H1 (cell line): ENCODE results near the gene TOR1A. TPM values are rescaled to one million over a fixed set of nuclear protein-coding genes. Genes with fewer than 3 reads are reported as not detected.

Experiments used
- CTCF ChIA-PET: fragments of 300-600 bp; sonication (Branson Sonifier 250); formaldehyde crosslinking; loops from one replicate; lab custom pipeline; 2021; ENCODE audit not compliant: partially characterized antibody; lab: Charles Lee
- POLR2A ChIA-PET: fragments of 300-600 bp; sonication (Branson Sonifier 250); formaldehyde crosslinking; loops from one replicate; lab custom pipeline; 2021; ENCODE audit warnings: inconsistent platforms; ENCODE audit not compliant: partially characterized antibody; lab: Charles Lee
- DNase-seq, 2 experiments: peaks; one replicate each; pipeline versions ENCODE4 v3.0.0 to v3.0.0-alpha.2; 2010 to 2022; ENCODE audit warnings: low spot score in 2 of 2, low read depth in 1 of 2, mixed read lengths in 1 of 2
- FAIRE-seq: peaks from 2 replicates; lab custom pipeline; 2011; peaks lifted over from hg19 to GRCh38; lab: Jason Lieb, UNC
- H2AFZ ChIP-seq: 2 replicates; pipeline ENCODE4 v1.8.1; 2012; ENCODE audit warnings: low read length, inconsistent platforms
- H2AK5ac ChIP-seq: 2 replicates; pipeline ENCODE4 v1.6.1; 2013; ENCODE audit warnings: low read depth, low read length
- H2BK120ac ChIP-seq: replicated peaks from 2 replicates; pipeline ENCODE3; 2013; ENCODE audit warnings: low read depth, low read length, inconsistent platforms
- H2BK12ac ChIP-seq: 2 replicates; pipeline ENCODE4 v1.6.1; 2013; ENCODE audit warnings: low read depth, low read length
- H2BK15ac ChIP-seq: 2 replicates; pipeline ENCODE4 v1.6.1; 2013; ENCODE audit warnings: low read length
- H2BK20ac ChIP-seq: 2 replicates; pipeline ENCODE4 v1.6.1; 2013; ENCODE audit warnings: low read length
- H2BK5ac ChIP-seq: 2 replicates; pipeline ENCODE4 v1.6.1; 2013; ENCODE audit warnings: low read depth, low read length
- H3K14ac ChIP-seq: 2 replicates; pipeline ENCODE4 v1.6.1; 2013; ENCODE audit warnings: inconsistent platforms; ENCODE audit not compliant: insufficient read length
- H3K18ac ChIP-seq: 2 replicates; pipeline ENCODE4 v1.6.1; 2013; ENCODE audit warnings: low read length; ENCODE audit errors: extremely low read depth
- H3K23ac ChIP-seq: 2 replicates; pipeline ENCODE4 v1.6.1; 2013; ENCODE audit warnings: inconsistent platforms; ENCODE audit not compliant: insufficient read length
- H3K23me2 ChIP-seq: 2 replicates; pipeline ENCODE4 v1.6.1; 2013; ENCODE audit warnings: low read depth, low read length
- H3K27ac ChIP-seq: 2 replicates; pipeline ENCODE4 v1.6.1; 2011; ENCODE audit warnings: low read depth, low read length, inconsistent platforms
- H3K27me3 ChIP-seq, 4 experiments: replicated peaks in 1 of 4; 1 replicate in 1 of 4; 2 replicates in 3 of 4; pipeline versions ENCODE4 v1.6.1 to v1.8.1; 2011 to 2013; ENCODE audit warnings: low read length in 3 of 4, mild to moderate bottlenecking in 3 of 4, inconsistent platforms in 2 of 4, mixed read lengths in 2 of 4, moderate library complexity in 1 of 4; ENCODE audit not compliant: control insufficient read depth in 3 of 4, insufficient read depth in 3 of 4; ENCODE audit errors: extremely low read depth in 1 of 4
- H3K36me3 ChIP-seq, 4 experiments: 2 replicates each; pipeline versions ENCODE4 v1.6.1 to v1.8.1; 2011 to 2013; ENCODE audit warnings: mild to moderate bottlenecking in 4 of 4, low read length in 3 of 4, moderate library complexity in 2 of 4, control low read depth in 1 of 4, inconsistent platforms in 1 of 4; ENCODE audit not compliant: insufficient read depth in 4 of 4, control insufficient read depth in 2 of 4
- H3K4ac ChIP-seq: replicated peaks from 2 replicates; pipeline ENCODE3; 2013; ENCODE audit warnings: low read length, low read depth, mixed read lengths, inconsistent platforms; ENCODE audit not compliant: insufficient read length
- H3K4me1 ChIP-seq, 4 experiments: replicated peaks in 1 of 4; 1 replicate in 1 of 4; 2 replicates in 3 of 4; pipeline versions ENCODE4 v1.6.1 to v1.8.1; 2011 to 2013; ENCODE audit warnings: low read length in 3 of 4, inconsistent platforms in 2 of 4, mixed read lengths in 1 of 4; ENCODE audit not compliant: insufficient read depth in 4 of 4, control insufficient read depth in 3 of 4
- H3K4me2 ChIP-seq, 2 experiments: 2 replicates each; pipeline versions ENCODE4 v1.6.1 to v1.8.1; 2011 to 2013; ENCODE audit warnings: low read depth in 2 of 2, low read length in 2 of 2, control low read depth in 1 of 2, inconsistent platforms in 1 of 2, mild to moderate bottlenecking in 1 of 2; ENCODE audit not compliant: insufficient read depth in 1 of 2
- H3K4me3 ChIP-seq, 4 experiments: fragments of 200-600, 300-600 bp in 1 of 4; sonication (generic), shearing (Covaris generic), sonication (Bioruptor Twin) in 1 of 4; 2 replicates each; pipeline versions ENCODE4 v1.5.1 to v1.8.1; 2011 to 2016; ENCODE audit warnings: low read length in 4 of 4, low read depth in 3 of 4, control low read depth in 2 of 4, inconsistent platforms in 2 of 4, mild to moderate bottlenecking in 2 of 4, mixed read lengths in 1 of 4, moderate library complexity in 1 of 4; ENCODE audit not compliant: insufficient read depth in 2 of 4; ENCODE audit errors: extremely low read depth in 1 of 4
- H3K56ac ChIP-seq: replicated peaks from 2 replicates; pipeline ENCODE3; 2013; ENCODE audit warnings: low read depth, mild to moderate bottlenecking, mixed read lengths, low read length, inconsistent platforms; ENCODE audit not compliant: insufficient read length
- H3K79me1 ChIP-seq: 2 replicates; pipeline ENCODE4 v1.6.1; 2013; ENCODE audit warnings: low read depth, low read length, control low read depth
- H3K79me2 ChIP-seq, 2 experiments: 2 replicates each; pipeline versions ENCODE4 v1.6.1 to v1.8.1; 2012 to 2013; ENCODE audit warnings: low read length in 2 of 2, mild to moderate bottlenecking in 2 of 2, inconsistent platforms in 1 of 2; ENCODE audit not compliant: insufficient read depth in 2 of 2, control insufficient read depth in 1 of 2
- H3K9ac ChIP-seq, 4 experiments: replicated peaks in 1 of 4; 1 replicate in 1 of 4; 2 replicates in 3 of 4; pipeline versions ENCODE4 v1.6.1 to v1.8.1; 2011 to 2013; ENCODE audit warnings: low read depth in 3 of 4, low read length in 3 of 4, control low read depth in 2 of 4, mild to moderate bottlenecking in 2 of 4, moderate library complexity in 2 of 4, inconsistent platforms in 1 of 4; ENCODE audit errors: extremely low read depth in 1 of 4
- H3K9me3 ChIP-seq, 2 experiments: 2 replicates each; pipeline versions ENCODE4 v1.6.1 to v1.8.1; 2012 to 2013; ENCODE audit warnings: mild to moderate bottlenecking in 2 of 2, moderate library complexity in 2 of 2, control low read depth in 1 of 2, inconsistent platforms in 1 of 2, low read depth in 1 of 2, low read length in 1 of 2, mixed read lengths in 1 of 2; ENCODE audit not compliant: insufficient read depth in 2 of 2
- H4K20me1 ChIP-seq, 2 experiments: replicated peaks in 1 of 2; 2 replicates each; pipeline versions ENCODE3 to v1.8.1; 2011 to 2013; ENCODE audit warnings: inconsistent platforms in 2 of 2, low read length in 2 of 2, mild to moderate bottlenecking in 1 of 2; ENCODE audit not compliant: insufficient read depth in 2 of 2, control insufficient read depth in 1 of 2
- H4K5ac ChIP-seq: 2 replicates; pipeline ENCODE4 v1.6.1; 2013; ENCODE audit warnings: low read length, low read depth, mixed read lengths, inconsistent platforms; ENCODE audit not compliant: insufficient read length
- H4K8ac ChIP-seq: 2 replicates; pipeline ENCODE4 v1.8.0; 2013; ENCODE audit warnings: mild to moderate bottlenecking, moderate library complexity, low read length, inconsistent platforms; ENCODE audit not compliant: insufficient read depth; ENCODE audit errors: extremely low read depth
- H4K91ac ChIP-seq: replicated peaks from 2 replicates; pipeline ENCODE3; 2013; ENCODE audit warnings: low read length, mixed read lengths, inconsistent platforms; ENCODE audit not compliant: insufficient read length
- ASH2L ChIP-seq: fragments of 200-600, 300-600 bp; sonication (generic); IDR thresholded peaks from one replicate; pipeline ENCODE4 v1.7.1; 2017; ENCODE audit warnings: low read length
- CEBPB ChIP-seq: IDR thresholded peaks from 2 replicates; pipeline ENCODE4 v1.6.1; 2012; ENCODE audit warnings: low read depth, low read length
- CTBP2 ChIP-seq: IDR thresholded peaks from 2 replicates; pipeline ENCODE4 v1.7.0; 2011; ENCODE audit warnings: borderline replicate concordance, mild to moderate bottlenecking, moderate library complexity, mixed read lengths, low read length; ENCODE audit not compliant: insufficient read depth, insufficient read length
- EP300 ChIP-seq, 2 experiments: IDR thresholded peaks; 1 replicate in 1 of 2; 2 replicates in 1 of 2; pipeline ENCODE4 v1.6.1; 2011 to 2012; ENCODE audit warnings: low read depth in 2 of 2, low read length in 2 of 2, mild to moderate bottlenecking in 2 of 2, borderline replicate concordance in 1 of 2, inconsistent platforms in 1 of 2, moderate library complexity in 1 of 2
- FOSL1 ChIP-seq: IDR thresholded peaks from 2 replicates; pipeline ENCODE4 v1.6.1; 2011; ENCODE audit warnings: mild to moderate bottlenecking, low read depth, low read length, moderate library complexity; ENCODE audit not compliant: insufficient read depth
- POLR2A ChIP-seq, 2 experiments: IDR thresholded peaks; 1 replicate in 1 of 2; 2 replicates in 1 of 2; pipeline ENCODE4 v1.6.1; 2011; ENCODE audit warnings: low read depth in 2 of 2, low read length in 2 of 2, mild to moderate bottlenecking in 2 of 2; ENCODE audit errors: control extremely low read depth in 1 of 2
- TAF7 ChIP-seq: optimal IDR thresholded peaks from 2 replicates; pipeline ENCODE3; 2011; ENCODE audit warnings: low read depth, mild to moderate bottlenecking, inconsistent platforms, low read length, moderate library complexity, borderline replicate concordance
- WGBS, 2 experiments: shearing (Covaris generic) in 1 of 2; methylation state at CpG; one replicate each; pipeline versions ENCODE4 v1.1.6 to v1.1.7; 2013 to 2015; ENCODE audit warnings: low lambda C conversion rate in 2 of 2, mixed read lengths in 2 of 2, inconsistent platforms in 1 of 2, low coverage in 1 of 2, missing lambda C conversion rate in 1 of 2; ENCODE audit not compliant: insufficient replicate concordance in 2 of 2, insufficient coverage in 1 of 2, insufficient read length in 1 of 2; ENCODE audit errors: extremely low coverage in 1 of 2, missing lambda C conversion rate in 1 of 2; 5-methylcytosine and 5-hydroxymethylcytosine counted together
- polyA plus RNA-seq, 7 experiments: library from polyadenylated mRNA; depleted of rRNA in 3 of 7; stranded (reverse) in 5 of 7; unstranded in 2 of 7; fragments of >200 nt in 5 of 7; fragments of 200-250 nt in 2 of 7; gene quantifications; 1 replicate in 5 of 7; 2 replicates in 1 of 7; 4 replicates in 1 of 7; pipeline versions ENCODE4 v1.2.1 to v1.2.3, GENCODE V29; 2011 to 2013; ENCODE audit warnings: missing spikeins in 2 of 7, mixed read lengths in 2 of 7
- total RNA-seq: library from RNA; stranded (reverse); fragmentation: NEBNext Ultra II Directional; extraction: Animal tissue kit (Norgen Biotek cat#: 25700); gene quantifications from 2 replicates; pipeline ENCODE4 v1.2.1, GENCODE V29; 2021
- TF ChIP-seq, protein P1 (sequence below), 3 experiments: IDR thresholded peaks; 1 replicate in 2 of 3; 2 replicates in 1 of 3; pipeline versions ENCODE4 v1.5.1 to v1.6.1; 2011; ENCODE audit warnings: low read length in 3 of 3, mild to moderate bottlenecking in 3 of 3, inconsistent platforms in 2 of 3, low read depth in 1 of 3, moderate library complexity in 1 of 3; ENCODE audit not compliant: insufficient read depth in 1 of 3; ENCODE audit errors: control extremely low read depth in 1 of 3

Gene TOR1A
- total and polyA plus RNA-seq, 2 of the 8 experiments (the other 6 are each of a cell fraction or from before 2014, with no cell fraction given), result 37.6 to 46.7 TPM

DNA sequence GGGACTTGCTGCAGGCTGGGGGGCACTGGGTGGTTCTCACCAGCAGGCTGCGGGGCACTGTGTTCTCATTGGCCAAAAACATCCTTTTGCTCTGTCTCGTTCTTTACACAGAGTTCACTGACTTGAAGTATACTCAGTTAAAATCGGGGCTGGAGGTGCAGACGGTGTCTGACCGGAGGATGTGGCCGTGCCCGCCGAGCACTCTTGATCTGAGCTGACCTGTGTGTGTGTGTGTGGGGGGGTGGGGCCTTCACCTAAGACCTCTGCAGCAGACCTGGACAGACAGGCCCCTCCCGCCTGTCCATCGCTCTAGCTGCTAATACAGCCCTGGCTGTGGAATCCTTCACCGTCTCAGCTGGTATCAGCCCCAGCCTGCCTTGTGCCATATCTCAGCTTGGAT is 13.8 kb downstream of the TOR1A start:
- CTCF ChIA-PET, result interaction anchor here (0.8 to 1.9 kb wide), 4 partner anchors 11 to 678 kb away, joined by 3 to 5 read pairs (median 4); no protein-coding TSS in a partner anchor
- POLR2A ChIA-PET, result interaction anchor here (0.6 to 1.4 kb wide), 3 partner anchors 14 to 113 kb away, joined by 3 to 6 read pairs (median 3); partner anchors contain the start of gene TOR1A
- H4K20me1 ChIP-seq, result peaks cover 3 to 14% of the 10 kb centered on the region in 2 experiments
- WGBS, 2 experiments, result 94% methylated on average over 11 of the region's 11 CpGs; no CpG with 5 or more reads in 1 of the 2 experiments
- H3K27ac ChIP-seq, result no peak overlapping the region
- H4K5ac ChIP-seq, result no peak overlapping the region
- no peaks in the 10 kb centered on the region for H3K27me3 ChIP-seq
- no peak for FAIRE-seq
- H4K91ac ChIP-seq, result no peak overlapping the region
- TF ChIP-seq POLR2A (IDR thresholded peaks at IDR 0.05; ENCODE audit: control extremely low read depth in 1 of 2, low read depth in 2 of 2, low read length in 2 of 2) (no peak), EP300 (IDR thresholded peaks at IDR 0.05; ENCODE audit: borderline replicate concordance in 1 of 2, low read depth in 2 of 2, low read length in 2 of 2) (no peak), TAF7 (no peak), CEBPB (no peak), FOSL1 (no peak), ASH2L (no peak), CTBP2 (no peak)
- TF ChIP-seq, protein P1, sequence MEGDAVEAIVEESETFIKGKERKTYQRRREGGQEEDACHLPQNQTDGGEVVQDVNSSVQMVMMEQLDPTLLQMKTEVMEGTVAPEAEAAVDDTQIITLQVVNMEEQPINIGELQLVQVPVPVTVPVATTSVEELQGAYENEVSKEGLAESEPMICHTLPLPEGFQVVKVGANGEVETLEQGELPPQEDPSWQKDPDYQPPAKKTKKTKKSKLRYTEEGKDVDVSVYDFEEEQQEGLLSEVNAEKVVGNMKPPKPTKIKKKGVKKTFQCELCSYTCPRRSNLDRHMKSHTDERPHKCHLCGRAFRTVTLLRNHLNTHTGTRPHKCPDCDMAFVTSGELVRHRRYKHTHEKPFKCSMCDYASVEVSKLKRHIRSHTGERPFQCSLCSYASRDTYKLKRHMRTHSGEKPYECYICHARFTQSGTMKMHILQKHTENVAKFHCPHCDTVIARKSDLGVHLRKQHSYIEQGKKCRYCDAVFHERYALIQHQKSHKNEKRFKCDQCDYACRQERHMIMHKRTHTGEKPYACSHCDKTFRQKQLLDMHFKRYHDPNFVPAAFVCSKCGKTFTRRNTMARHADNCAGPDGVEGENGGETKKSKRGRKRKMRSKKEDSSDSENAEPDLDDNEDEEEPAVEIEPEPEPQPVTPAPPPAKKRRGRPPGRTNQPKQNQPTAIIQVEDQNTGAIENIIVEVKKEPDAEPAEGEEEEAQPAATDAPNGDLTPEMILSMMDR (IDR thresholded peaks at IDR 0.05; ENCODE audit: control extremely low read depth in 1 of 3, insufficient read depth in 1 of 3, low read depth in 1 of 3, low read length in 3 of 3), result no peak
- H2BK5ac ChIP-seq, result no peak overlapping the region
- no peak overlapping the region for H2BK20ac ChIP-seq
- H3K9ac ChIP-seq, result no peak overlapping the region
- no peak overlapping the region for H2AK5ac ChIP-seq
- H3K9me3 ChIP-seq, result no peaks in the 10 kb centered on the region
- no peaks in the 10 kb centered on the region; a peak in 1 of 7 replicates for H3K4me1 ChIP-seq
- H3K79me1 ChIP-seq, result peaks cover 4% of the 10 kb centered on the region
- H3K23me2 ChIP-seq, result no peaks in the 10 kb centered on the region
- H2AFZ ChIP-seq, result no peak overlapping the region
- no peak overlapping the region for H3K4me2 ChIP-seq
- H3K4me3 ChIP-seq, result no peak overlapping the region
- DNase-seq, result no peak
- no peak overlapping the region for H4K8ac ChIP-seq
- no peak overlapping the region for H3K4ac ChIP-seq
- H2BK15ac ChIP-seq, result no peak overlapping the region
- no peaks in the 10 kb centered on the region for H3K79me2 ChIP-seq
- peaks cover 4 to 38% (median 6%) of the 10 kb centered on the region in 4 experiments; a peak in 7 of 8 replicates for H3K36me3 ChIP-seq
- H2BK12ac ChIP-seq, result no peak overlapping the region
- H2BK120ac ChIP-seq, result no peak overlapping the region
- H3K23ac ChIP-seq, result no peak overlapping the region
- H3K18ac ChIP-seq, result no peak overlapping the region
- H3K56ac ChIP-seq, result no peak overlapping the region
- no peak overlapping the region for H3K14ac ChIP-seq
